Astrocyte of the hippocampus (primary cell): ENCODE measurements around the gene STK17A.
A peak's percentile ranks its signal among the peaks of the same experiment; 100 is the strongest.
"Not testable (repeated sequence)": the region's sequence is repeated elsewhere in the genome, so short reads cannot be mapped to it uniquely, and the experiment has no call there.

Source experiments
- DNase-seq: peaks from one replicate; pipeline ENCODE4 v3.0.0; 2011; ENCODE audit warnings: low read depth, low spot score

Gene STK17A

DNA sequence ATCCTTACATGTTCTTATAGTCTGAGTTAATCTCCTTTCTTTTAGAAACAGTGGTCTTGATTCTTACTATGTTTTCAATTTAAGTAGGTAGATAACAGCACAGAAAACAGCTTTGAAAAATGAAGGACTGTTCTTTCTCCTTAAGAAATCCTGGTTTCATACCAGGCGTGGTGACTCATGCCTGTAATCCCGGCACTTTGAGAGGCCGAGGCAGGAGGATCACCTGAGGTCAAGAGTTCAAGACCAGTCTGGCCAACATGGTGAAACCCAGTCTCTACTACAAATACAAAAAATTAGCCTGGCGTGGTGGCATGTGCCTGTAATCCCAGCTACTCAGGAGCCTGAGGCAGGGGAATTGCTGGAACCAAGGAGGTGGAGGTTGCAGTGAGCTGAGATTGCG lies 13.5 kb downstream of the STK17A start:
- DNase-seq = peak; percentile 27

GRCh38 chr7:43600056-43600455 lies 17.1 kb downstream of the STK17A start:
- no peak for DNase-seq

DNA sequence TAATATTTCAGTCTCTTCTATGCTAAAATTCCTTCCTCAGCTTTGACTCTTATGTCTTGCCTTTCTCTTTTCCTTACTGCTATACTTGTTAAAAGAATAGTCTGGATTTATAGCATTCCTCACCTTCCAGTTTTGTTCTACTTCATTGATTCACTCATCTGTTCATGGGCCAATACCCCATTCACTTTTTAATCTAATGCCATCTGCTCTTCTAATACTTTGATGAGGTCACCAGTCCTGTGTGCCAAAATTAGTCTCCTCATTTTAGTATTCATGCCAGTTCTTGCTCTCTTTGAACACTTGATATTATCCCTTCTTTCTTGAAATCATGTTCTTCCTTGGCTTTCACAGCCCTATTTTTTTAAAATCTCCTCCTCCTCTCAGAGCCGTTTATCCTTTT lies 19.3 kb downstream of the STK17A start:
- no peak for DNase-seq

GRCh38 chr7:43604251-43604650 lies 21.3 kb downstream of the STK17A start:
- DNase-seq = no peak

DNA sequence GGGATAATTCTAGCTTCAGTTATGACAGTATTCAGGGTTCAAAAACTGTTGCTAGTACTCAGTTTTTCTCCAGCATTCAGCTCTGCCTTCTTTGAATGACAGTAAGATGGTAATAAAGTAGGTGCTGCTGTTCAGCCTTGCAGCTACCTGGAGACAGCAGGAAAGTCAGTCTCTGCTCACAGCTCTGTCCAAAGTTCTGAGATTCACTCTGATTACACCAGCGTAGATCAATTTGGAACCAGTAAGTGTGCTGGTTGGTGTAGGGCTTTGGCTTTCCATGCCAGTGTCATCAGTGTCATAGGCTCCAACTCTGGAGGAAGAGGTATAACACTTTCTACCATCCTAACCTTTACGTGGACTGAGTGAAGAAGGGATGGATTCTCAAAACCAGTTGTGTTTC lies 26.2 kb downstream of the STK17A start:
- DNase-seq = no peak

- no peak for DNase-seq
Observed at GRCh38 chr7:43612128-43612527, 29.2 kb downstream of the STK17A start.

- DNase-seq = peak; percentile 66
Observed at GRCh38 chr7:43612599-43613589, 30.0 kb downstream of the STK17A start.

GRCh38 chr7:43615558-43616145 lies 32.7 kb downstream of the STK17A start:
- DNase-seq = no peak

DNA sequence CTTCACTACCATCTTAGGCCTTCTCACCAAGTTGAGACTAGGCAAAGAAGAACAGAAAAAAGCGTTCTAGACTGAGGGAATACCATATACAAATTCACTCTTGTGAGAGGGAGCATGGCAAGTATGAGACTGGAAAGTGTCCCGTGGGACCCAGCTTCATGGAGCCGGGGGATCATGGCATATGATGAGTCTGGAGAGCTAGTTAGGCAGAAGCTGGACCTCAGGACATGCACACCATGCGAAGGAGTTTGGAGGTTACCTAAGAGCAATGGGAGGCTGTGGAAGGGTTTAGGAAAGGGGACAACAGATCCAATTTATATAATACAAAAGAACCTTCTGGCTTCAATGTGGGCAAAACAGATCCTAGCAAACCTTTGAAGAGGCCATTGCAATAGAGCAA lies 34.1 kb downstream of the STK17A start:
- no peak for DNase-seq

DNA sequence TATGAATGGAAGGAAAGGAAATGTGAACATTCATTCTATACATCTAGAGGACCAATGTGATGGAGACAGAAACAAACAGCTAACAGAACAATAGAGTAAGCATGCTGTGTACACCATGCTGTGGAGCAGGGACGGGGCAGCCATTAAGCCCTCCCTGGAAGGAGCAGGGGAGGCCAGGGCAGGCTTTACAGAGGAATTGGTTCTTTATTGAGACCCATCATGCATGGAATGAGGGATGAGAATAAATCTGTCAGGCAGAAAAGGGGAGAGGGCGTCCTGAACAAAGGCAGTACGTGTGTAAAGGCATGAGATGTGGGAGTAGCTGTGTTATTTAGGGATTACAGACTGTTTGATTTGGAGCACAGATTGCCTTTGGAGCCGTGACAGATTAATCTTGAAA lies 35.2 kb downstream of the STK17A start:
- no peak for DNase-seq

- DNase-seq = no peak
Observed at GRCh38 chr7:43619213-43620012, 36.5 kb downstream of the STK17A start.

- no peak for DNase-seq
Observed at GRCh38 chr7:43621729-43622448, 39.0 kb downstream of the STK17A start.

DNA sequence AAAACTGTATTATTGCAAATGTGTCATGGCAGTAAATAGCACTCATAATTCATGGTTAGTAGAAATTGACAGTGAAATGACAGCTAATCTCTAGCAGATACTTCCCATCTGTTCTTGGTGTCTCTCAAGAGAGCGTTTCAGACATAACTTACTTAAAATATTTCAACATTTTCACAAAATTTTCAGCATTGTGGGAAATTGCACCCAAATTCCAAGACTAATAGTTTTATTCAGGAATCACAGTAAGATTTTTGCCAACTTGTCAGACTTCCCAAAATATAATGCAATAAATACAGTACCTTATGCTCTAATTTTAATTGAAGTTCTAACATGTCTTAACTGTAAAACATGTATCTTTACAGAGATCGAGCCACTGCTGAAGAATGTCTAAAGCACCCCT lies 41.2 kb downstream of the STK17A start:
- DNase-seq = no peak

DNA sequence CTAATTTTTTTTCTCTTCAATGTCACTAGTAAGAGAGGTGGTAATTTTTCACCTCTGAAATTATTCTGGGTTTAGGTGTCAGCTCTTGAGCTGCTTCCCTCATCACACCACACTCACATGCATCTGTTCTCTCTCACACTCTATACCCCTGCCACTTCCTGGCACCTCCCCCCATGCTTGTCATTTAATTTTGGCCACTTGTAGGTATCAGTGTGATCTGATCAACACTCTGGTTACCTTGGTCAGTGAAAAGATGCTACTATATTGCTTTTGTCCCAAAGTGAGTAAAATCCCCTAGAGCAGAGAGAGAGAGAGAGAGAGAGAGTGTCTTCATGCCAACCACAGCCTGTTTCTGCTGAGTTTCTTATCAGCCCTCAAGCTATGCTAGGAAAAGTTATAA lies 42.5 kb downstream of the STK17A start:
- DNase-seq = no peak

DNA sequence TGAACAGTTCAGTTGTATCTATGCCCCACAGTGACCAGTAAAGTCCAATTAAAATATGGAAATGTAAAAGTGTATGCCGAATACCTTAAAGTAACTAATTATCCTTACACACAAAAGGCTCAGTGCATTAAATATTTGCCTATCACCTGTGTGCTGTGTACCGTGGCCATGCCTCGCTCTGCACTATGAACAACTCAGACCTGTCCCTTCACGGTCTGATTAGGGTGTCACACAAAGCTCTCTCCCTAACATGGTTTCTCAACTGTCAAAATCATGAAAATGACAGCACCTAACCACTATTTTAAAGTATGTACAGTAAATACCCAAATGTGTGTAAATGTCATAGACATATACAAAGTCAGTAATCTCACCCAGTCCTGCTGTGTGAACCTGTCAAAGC lies 43.1 kb downstream of the STK17A start:
- no peak for DNase-seq

GRCh38 chr7:43626695-43627094 lies 43.8 kb downstream of the STK17A start:
- DNase-seq = no peak

DNA sequence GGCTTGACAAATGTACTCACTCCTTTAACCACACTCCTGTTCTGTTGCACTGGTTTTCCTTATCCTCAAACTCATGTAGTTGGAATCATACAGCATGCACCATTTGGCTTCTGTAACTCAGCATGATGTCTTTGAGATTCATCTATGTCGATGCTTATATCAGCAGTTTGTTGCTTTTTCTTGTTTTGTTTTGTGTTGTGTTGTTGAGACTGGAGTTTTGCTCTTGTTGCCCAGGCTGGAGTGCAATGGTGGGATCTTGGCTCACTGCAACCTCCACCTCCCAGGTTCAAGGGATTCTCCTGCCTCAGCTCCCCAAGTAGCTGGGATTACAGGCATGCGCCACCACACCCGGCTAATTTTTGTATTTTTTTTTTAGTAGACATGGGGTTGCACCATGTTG lies 44.9 kb downstream of the STK17A start:
- DNase-seq = not testable (repeated sequence)

DNA sequence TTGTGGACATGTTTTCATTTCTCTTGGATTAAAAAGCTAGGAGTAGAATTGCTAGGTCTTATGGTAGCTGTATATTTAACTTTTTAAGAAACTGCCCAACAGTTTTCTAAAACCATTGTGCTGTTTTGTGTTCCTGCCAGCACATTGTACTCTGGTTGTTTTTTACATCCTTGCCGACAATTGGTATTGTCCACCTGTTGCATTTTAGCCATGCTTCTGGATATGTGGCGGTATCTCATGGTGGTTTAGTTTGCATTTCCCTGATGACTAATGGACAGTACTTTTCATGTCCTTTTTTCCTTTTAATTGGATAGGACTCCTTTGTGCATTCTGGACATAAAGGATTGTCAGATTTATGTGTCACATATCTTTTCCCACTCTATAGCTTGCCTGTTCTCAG lies 45.5 kb downstream of the STK17A start:
- no peak for DNase-seq

DNA sequence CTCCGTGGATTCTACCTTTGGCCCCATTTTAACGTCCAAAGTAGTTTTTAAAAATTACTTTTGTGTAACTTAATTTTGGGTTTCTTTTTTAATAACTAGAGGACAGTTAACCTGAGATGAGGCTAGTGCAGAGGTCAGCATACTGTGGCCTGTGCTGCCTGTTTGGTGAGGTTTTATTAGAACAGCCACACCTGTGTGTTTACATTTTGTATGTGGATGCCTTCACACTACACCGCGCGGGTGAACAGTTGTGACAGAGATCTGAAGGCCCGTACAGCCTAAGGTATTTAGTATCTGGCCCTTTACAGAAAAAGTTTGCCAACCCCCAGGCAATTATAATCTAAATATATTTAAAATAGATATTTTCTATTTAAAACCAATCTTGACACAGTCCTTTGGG lies 46.9 kb downstream of the STK17A start:
- no peak for DNase-seq

- no peak for DNase-seq
Observed at GRCh38 chr7:43630482-43630881, 47.6 kb downstream of the STK17A start.

- DNase-seq = no peak
Observed at GRCh38 chr7:43631559-43631958, 48.7 kb downstream of the STK17A start.

- no peak for DNase-seq
Observed at GRCh38 chr7:43632746-43633145, 49.8 kb downstream of the STK17A start.
